IMR-90 (cell line): ENCODE data around the gene ARHGEF6. TPM values are rescaled to one million over a fixed set of nuclear protein-coding genes. Genes with fewer than 3 reads are reported as not detected.

Source experiments
- ATAC-seq: fragments of 200-7000 bp; cut with Tn5 transposase; 2 replicates; pipeline ENCODE4 v1.9.1; 2020; ENCODE audit warnings: low read depth, mild to moderate bottlenecking, moderate library complexity
- BruUV-seq: library from RNA; stranded (reverse); fragments of 400-500 nt; replicated peaks from 2 replicates; lab custom pipeline; 2021; lab: Mats Ljungman, UMichigan
- CTCF ChIA-PET: fragments of 300-600 bp; formaldehyde crosslinking; extraction: SDS; loops from one replicate; lab custom pipeline; 2021; ENCODE audit warnings: antibody characterized with exemption; lab: Yijun Ruan, JAX
- POLR2A ChIA-PET: fragments of 300-600 bp; sonication (Branson Sonifier 250); formaldehyde crosslinking; loops from one replicate; lab custom pipeline; 2022; ENCODE audit warnings: antibody characterized with exemption; ENCODE audit not compliant: unreplicated experiment; lab: Charles Lee
- DNase-seq: peaks from one replicate; pipeline ENCODE4 v3.0.0; 2013
- H2AFZ ChIP-seq: replicated peaks from 2 replicates; pipeline ENCODE3; 2013; ENCODE audit warnings: low read length, mild to moderate bottlenecking; ENCODE audit not compliant: poor library complexity
- H2AK5ac ChIP-seq: 2 replicates; pipeline ENCODE4 v1.6.1; 2013; ENCODE audit warnings: low read depth, low read length, inconsistent platforms
- H2AK9ac ChIP-seq: replicated peaks from 2 replicates; pipeline ENCODE3; 2013; ENCODE audit warnings: mild to moderate bottlenecking, low read depth, low read length, moderate library complexity; ENCODE audit not compliant: poor library complexity
- H2BK120ac ChIP-seq: 2 replicates; pipeline ENCODE4 v1.6.1; 2013; ENCODE audit warnings: low read depth, low read length, inconsistent platforms
- H2BK15ac ChIP-seq: 3 replicates; pipeline ENCODE4 v1.6.1; 2013; ENCODE audit warnings: low read depth, low read length, inconsistent platforms
- H2BK20ac ChIP-seq: 2 replicates; pipeline ENCODE4 v1.6.1; 2013; ENCODE audit warnings: low read depth, mild to moderate bottlenecking, inconsistent platforms, low read length, moderate library complexity
- H2BK5ac ChIP-seq: 2 replicates; pipeline ENCODE4 v1.6.1; 2013; ENCODE audit warnings: mild to moderate bottlenecking, low read depth, low read length, inconsistent platforms; ENCODE audit not compliant: poor library complexity, severe bottlenecking
- H3K14ac ChIP-seq: replicated peaks from 2 replicates; pipeline ENCODE4 v1.6.1; 2013; ENCODE audit warnings: low read depth, low read length, inconsistent platforms
- H3K18ac ChIP-seq: 2 replicates; pipeline ENCODE4 v1.6.1; 2013; ENCODE audit warnings: low read depth, low read length, control low read depth
- H3K23ac ChIP-seq: 2 replicates; pipeline ENCODE4 v1.6.1; 2013; ENCODE audit warnings: low read depth, low read length, inconsistent platforms
- H3K27ac ChIP-seq: 2 replicates; pipeline ENCODE4 v1.5.1; 2013; ENCODE audit warnings: mild to moderate bottlenecking, control low read depth, low read length; ENCODE audit not compliant: insufficient read depth
- H3K27me3 ChIP-seq: 2 replicates; pipeline ENCODE4 v1.6.1; 2013; ENCODE audit warnings: low read length; ENCODE audit not compliant: control insufficient read depth, insufficient read depth
- H3K36me3 ChIP-seq: 2 replicates; pipeline ENCODE4 v1.6.1; 2013; ENCODE audit warnings: low read length, mixed read lengths; ENCODE audit not compliant: control insufficient read depth, insufficient read depth
- H3K4ac ChIP-seq: 2 replicates; pipeline ENCODE4 v1.6.1; 2013; ENCODE audit warnings: low read depth, low read length, inconsistent platforms
- H3K4me1 ChIP-seq: 2 replicates; pipeline ENCODE4 v1.6.1; 2013; ENCODE audit warnings: low read length, mixed read lengths; ENCODE audit not compliant: control insufficient read depth, insufficient read depth
- H3K4me2 ChIP-seq: 2 replicates; pipeline ENCODE4 v1.6.1; 2013; ENCODE audit warnings: low read depth, mild to moderate bottlenecking, control low read depth, low read length, moderate library complexity
- H3K4me3 ChIP-seq: 2 replicates; pipeline ENCODE4 v1.5.1; 2013; ENCODE audit warnings: low read depth, mild to moderate bottlenecking, control low read depth, low read length, moderate library complexity; ENCODE audit not compliant: insufficient read depth
- H3K56ac ChIP-seq: 2 replicates; pipeline ENCODE4 v1.6.1; 2013; ENCODE audit warnings: low read length, inconsistent platforms; ENCODE audit not compliant: insufficient read depth; ENCODE audit errors: extremely low read depth
- H3K79me1 ChIP-seq, 2 experiments: 2 replicates each; pipeline ENCODE4 v1.6.1; 2013; ENCODE audit warnings: low read length in 2 of 2, inconsistent platforms in 1 of 2, low read depth in 1 of 2
- H3K9ac ChIP-seq: 2 replicates; pipeline ENCODE4 v1.6.1; 2013; ENCODE audit warnings: low read depth, low read length, control low read depth
- H3K9me1 ChIP-seq: 2 replicates; pipeline ENCODE4 v1.6.1; 2013; ENCODE audit warnings: low read length, inconsistent platforms; ENCODE audit not compliant: insufficient read depth
- H3K9me3 ChIP-seq: 2 replicates; pipeline ENCODE4 v1.6.1; 2013; ENCODE audit warnings: low read length; ENCODE audit not compliant: control insufficient read depth, insufficient read depth
- H4K20me1 ChIP-seq: 2 replicates; pipeline ENCODE4 v1.6.1; 2013; ENCODE audit warnings: low read length, inconsistent platforms; ENCODE audit not compliant: insufficient read depth
- H4K5ac ChIP-seq: 2 replicates; pipeline ENCODE4 v1.6.1; 2013; ENCODE audit warnings: mild to moderate bottlenecking, low read depth, low read length, control low read depth
- H4K8ac ChIP-seq, 2 experiments: 2 replicates each; pipeline ENCODE4 v1.6.1; 2013; ENCODE audit warnings: low read depth in 2 of 2, low read length in 2 of 2, control low read depth in 1 of 2, inconsistent platforms in 1 of 2
- H4K91ac ChIP-seq: 2 replicates; pipeline ENCODE4 v1.6.1; 2013; ENCODE audit warnings: low read depth, low read length, inconsistent platforms; ENCODE audit not compliant: insufficient read depth
- CTCF ChIP-seq: conservative IDR thresholded peaks from 2 replicates; pipeline ENCODE4 v1.5.1; 2012; ENCODE audit warnings: mild to moderate bottlenecking, low read depth, low read length, improper control_type of control experiment
- MAFK ChIP-seq: IDR thresholded peaks from 2 replicates; pipeline ENCODE4 v1.6.1; 2012; ENCODE audit warnings: low read depth, low read length, improper control_type of control experiment
- WGBS, 2 experiments: methylation state at CpG; one replicate each; pipeline versions ENCODE4 v1.1.5 to v1.1.7; 2013; ENCODE audit warnings: missing lambda C conversion rate in 2 of 2; ENCODE audit not compliant: insufficient read length in 1 of 2; ENCODE audit errors: extremely low coverage in 2 of 2; 5-methylcytosine and 5-hydroxymethylcytosine counted together
- dilution Hi-C: fragments of 300-500 bp; cut with HindIII; formaldehyde crosslinking; loops from one replicate; pipeline ENCODE4 v1.14.3; 2018; ENCODE audit warnings: low sequenced_read_pairs; ENCODE audit not compliant: unreplicated experiment
- in situ Hi-C: fragments of 300-500 bp; cut with MboI; formaldehyde crosslinking; loops from 3 replicates; pipeline ENCODE4 v1.14.3; 2019; ENCODE audit warnings: low sequenced_read_pairs, inconsistent platforms, mixed read lengths
- intact Hi-C: fragments of 100-400 bp; cut with micrococcal nuclease; formaldehyde crosslinking; loops from 2 replicates; pipeline ENCODE4 v1.10.0; 2022
- polyA plus RNA-seq, 3 experiments: library from polyadenylated mRNA; depleted of rRNA; stranded (reverse); fragments of >200 nt; gene quantifications; 2 replicates each; pipeline ENCODE4 v1.2.3, GENCODE V29; 2012; ENCODE audit warnings: low replicate concordance in 1 of 3
- total RNA-seq: library from RNA; depleted of rRNA; stranded (reverse); fragments of >200 nt; gene quantifications from 2 replicates; pipeline ENCODE4 v1.2.3, GENCODE V29; 2012

Gene ARHGEF6
- total and polyA plus RNA-seq, 2 of the 4 experiments (the other 2 are of a cell fraction), result 2.1 to 2.7 TPM

GRCh38 chrX:136708348-136708747, 72.4 kb downstream of the ARHGEF6 start:
- no peak overlapping the region for H2AK9ac ChIP-seq
- no peak overlapping the region for H4K91ac ChIP-seq
- WGBS, 2 experiments, result no CpG with 5 or more reads among the region's 1 CpG
- no peak overlapping the region for H3K23ac ChIP-seq
- ATAC-seq (no peak), DNase-seq (peak; percentile 13)
- H3K36me3 ChIP-seq, result no peaks in the 10 kb centered on the region
- H3K4me1 ChIP-seq, result peaks cover 2% of the 10 kb centered on the region
- H2BK5ac ChIP-seq, result no peak overlapping the region
- no peak overlapping the region for H3K4me3 ChIP-seq
- dilution Hi-C loops, result no loop called here
- H3K27ac ChIP-seq, result no peak overlapping the region
- H3K9me1 ChIP-seq, result no peaks in the 10 kb centered on the region
- H2BK20ac ChIP-seq, result no peak overlapping the region
- H3K14ac ChIP-seq, result no peak overlapping the region
- H3K18ac ChIP-seq, result no peak overlapping the region
- H4K5ac ChIP-seq, result no peak overlapping the region
- no peak overlapping the region for H2BK120ac ChIP-seq
- H3K56ac ChIP-seq, result no peak overlapping the region
- no peaks in the 10 kb centered on the region for H3K79me1 ChIP-seq
- H3K27me3 ChIP-seq, result no peaks in the 10 kb centered on the region
- no peak overlapping the region for H3K9ac ChIP-seq
- H2AK5ac ChIP-seq, result no peak overlapping the region
- peak; percentile 33; the same call in 1 of the 2 replicates for TF ChIP-seq CTCF
- no peak for TF ChIP-seq MAFK
- H3K4me2 ChIP-seq, result no peak overlapping the region
- H4K8ac ChIP-seq, result no peak overlapping the region
- in situ Hi-C loops, result loop anchor here (10.0 kb wide), 1 partner anchor 56 kb away; no protein-coding TSS in a partner anchor
- POLR2A ChIA-PET, result no interaction called here
- H3K9me3 ChIP-seq, result no peaks in the 10 kb centered on the region
- no TSS peak for BruUV-seq
- H4K20me1 ChIP-seq, result no peaks in the 10 kb centered on the region
- intact Hi-C loops, result no loop called here
- H2BK15ac ChIP-seq, result no peak overlapping the region
- H3K4ac ChIP-seq, result no peak overlapping the region
- CTCF ChIA-PET, result interaction anchor here (0.5 to 1.2 kb wide), 7 partner anchors 15 to 531 kb away, joined by 3 to 7 read pairs (median 4); no protein-coding TSS in a partner anchor
- H2AFZ ChIP-seq, result no peak overlapping the region
